ENCODE measurements around the gene ABCA13. TPM values are rescaled to one million over a fixed set of nuclear protein-coding genes. Genes with fewer than 3 reads are reported as not detected.

ABCA13 gene
- total RNA-seq, 1 donor from 2014 or later = not detected

DNA sequence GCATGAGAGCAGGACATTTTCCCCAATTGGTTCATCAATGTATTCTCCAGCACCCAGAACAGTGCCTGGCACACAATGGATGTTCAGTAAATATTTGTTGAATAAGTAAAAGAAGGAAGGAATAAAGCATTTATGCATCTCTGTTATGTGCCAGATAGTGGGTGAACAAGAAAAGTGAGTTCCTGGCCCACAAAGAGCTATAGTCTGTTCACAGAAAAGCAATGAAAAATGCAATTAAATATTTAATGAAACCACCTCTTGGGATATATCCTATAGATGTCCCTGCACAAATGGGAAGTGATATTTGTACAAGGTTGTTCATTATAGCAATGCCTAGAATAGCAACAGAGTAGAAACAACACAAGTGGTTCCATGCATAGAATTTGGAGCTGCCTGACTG lies 2.1 kb downstream of the ABCA13 start:
- Histone ChIP-seq H3K4me1 (no peaks in the 10 kb centered on the region), H3K4me2 (no peak overlapping the region), H3K9ac (no peak overlapping the region), H3K4me3 (no peak overlapping the region), H3K9me3 (ENCODE audit: low read depth) (no peaks in the 10 kb centered on the region), H3K79me2 (ENCODE audit: low read depth) (no peaks in the 10 kb centered on the region), H3K36me3 (no peaks in the 10 kb centered on the region), H3K27me3 (no peaks in the 10 kb centered on the region), H3K27ac (no peak overlapping the region), H4K20me1 (ENCODE audit: low read depth) (no peaks in the 10 kb centered on the region), H3F3A (ENCODE audit: low read depth) (no peaks in the 10 kb centered on the region), H2AFZ (replicated peaks) (no peak overlapping the region)
- TF ChIP-seq EZH2phosphoT487 (IDR thresholded peaks at IDR 0.05) (no peak), EZH2 (IDR thresholded peaks at IDR 0.05) (no peak)
- TF ChIP-seq, protein P1, sequence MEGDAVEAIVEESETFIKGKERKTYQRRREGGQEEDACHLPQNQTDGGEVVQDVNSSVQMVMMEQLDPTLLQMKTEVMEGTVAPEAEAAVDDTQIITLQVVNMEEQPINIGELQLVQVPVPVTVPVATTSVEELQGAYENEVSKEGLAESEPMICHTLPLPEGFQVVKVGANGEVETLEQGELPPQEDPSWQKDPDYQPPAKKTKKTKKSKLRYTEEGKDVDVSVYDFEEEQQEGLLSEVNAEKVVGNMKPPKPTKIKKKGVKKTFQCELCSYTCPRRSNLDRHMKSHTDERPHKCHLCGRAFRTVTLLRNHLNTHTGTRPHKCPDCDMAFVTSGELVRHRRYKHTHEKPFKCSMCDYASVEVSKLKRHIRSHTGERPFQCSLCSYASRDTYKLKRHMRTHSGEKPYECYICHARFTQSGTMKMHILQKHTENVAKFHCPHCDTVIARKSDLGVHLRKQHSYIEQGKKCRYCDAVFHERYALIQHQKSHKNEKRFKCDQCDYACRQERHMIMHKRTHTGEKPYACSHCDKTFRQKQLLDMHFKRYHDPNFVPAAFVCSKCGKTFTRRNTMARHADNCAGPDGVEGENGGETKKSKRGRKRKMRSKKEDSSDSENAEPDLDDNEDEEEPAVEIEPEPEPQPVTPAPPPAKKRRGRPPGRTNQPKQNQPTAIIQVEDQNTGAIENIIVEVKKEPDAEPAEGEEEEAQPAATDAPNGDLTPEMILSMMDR (IDR thresholded peaks at IDR 0.05) = no peak
- H3K27ac Mint-ChIP-seq = no peak overlapping the region
- DNase-seq (ENCODE audit: low spot score) = no peak
- H3K4me3 Mint-ChIP-seq = no peak overlapping the region
- H3K27me3 Mint-ChIP-seq (ENCODE audit: insufficient read depth, low read depth) = peaks cover 4% of the 10 kb centered on the region
- H3K36me3 Mint-ChIP-seq = no peaks in the 10 kb centered on the region
- peaks cover 16% of the 10 kb centered on the region for H3K4me1 Mint-ChIP-seq
- H3K9me3 Mint-ChIP-seq = peaks cover 8% of the 10 kb centered on the region

DNA sequence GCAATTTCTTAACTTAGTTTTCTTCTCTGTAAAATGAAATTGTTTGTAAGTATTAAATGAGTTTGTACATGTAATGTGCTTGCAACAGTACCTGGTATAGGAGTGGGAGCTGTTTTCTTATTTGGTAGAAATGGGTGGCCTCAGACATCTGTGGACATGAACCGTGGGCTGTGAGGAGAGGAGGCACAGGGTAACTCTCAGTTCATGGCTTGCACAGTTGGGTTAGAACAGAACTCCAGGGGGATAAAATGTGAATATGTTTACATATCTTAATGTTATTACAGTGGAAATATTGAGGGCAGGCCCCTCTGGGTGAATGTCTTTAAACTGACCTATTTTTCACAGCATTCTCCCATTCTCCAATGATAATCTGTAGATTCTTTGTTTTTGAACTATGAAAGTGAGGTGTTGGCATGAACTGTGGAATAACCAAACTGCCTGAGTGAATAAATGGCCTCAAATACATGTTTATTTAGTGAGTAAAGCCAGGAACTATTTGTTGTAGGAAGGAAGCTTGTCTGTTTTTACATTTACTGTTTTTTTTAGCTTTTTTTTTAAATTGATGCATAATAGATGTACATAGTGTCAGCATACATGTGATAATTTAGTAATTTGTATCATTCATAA lies 2.6 kb downstream of the ABCA13 start:
- Histone ChIP-seq H4K20me1 (ENCODE audit: low read depth) (no peaks in the 10 kb centered on the region), H3K79me2 (ENCODE audit: low read depth) (no peaks in the 10 kb centered on the region), H3K27ac (no peak overlapping the region), H3K4me1 (no peaks in the 10 kb centered on the region), H3K27me3 (no peaks in the 10 kb centered on the region), H2AFZ (replicated peaks) (no peak overlapping the region), H3K36me3 (no peaks in the 10 kb centered on the region), H3K9ac (no peak overlapping the region), H3K9me3 (ENCODE audit: low read depth) (no peaks in the 10 kb centered on the region), H3F3A (ENCODE audit: low read depth) (no peaks in the 10 kb centered on the region), H3K4me3 (no peak overlapping the region), H3K4me2 (no peak overlapping the region)
- TF ChIP-seq, protein P1 (IDR thresholded peaks at IDR 0.05) = no peak
- no peak for TF ChIP-seq EZH2 (IDR thresholded peaks at IDR 0.05)
- no peak for TF ChIP-seq EZH2phosphoT487 (IDR thresholded peaks at IDR 0.05)
- Mint-ChIP-seq H3K27me3 (ENCODE audit: insufficient read depth, low read depth) (peaks cover 4% of the 10 kb centered on the region), H3K4me1 (peaks cover 16% of the 10 kb centered on the region), H3K9me3 (peaks cover 6% of the 10 kb centered on the region), H3K27ac (no peak overlapping the region), H3K36me3 (no peaks in the 10 kb centered on the region), H3K4me3 (no peak overlapping the region)
- DNase-seq (ENCODE audit: low spot score) = no peak

DNA sequence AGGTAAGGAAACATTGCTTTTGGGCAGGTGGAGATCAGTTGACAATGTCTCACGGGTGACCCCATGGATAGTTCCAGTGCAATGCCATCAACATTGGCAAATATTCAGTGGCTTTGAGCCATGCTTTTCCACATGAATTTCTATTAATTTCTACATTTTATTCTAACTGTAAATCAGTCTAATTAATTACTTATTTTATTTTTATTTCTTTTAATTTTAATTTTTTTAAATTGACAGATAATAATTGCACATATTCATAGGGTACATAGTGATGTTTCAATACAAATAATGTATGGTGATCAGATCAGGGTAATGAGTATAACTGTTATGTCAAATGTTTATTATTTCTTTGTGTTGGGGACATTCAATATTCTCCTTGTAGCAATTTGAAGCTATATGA lies 3.8 kb downstream of the ABCA13 start:
- Histone ChIP-seq H3K4me1 (no peaks in the 10 kb centered on the region), H3K4me2 (no peak overlapping the region), H2AFZ (replicated peaks) (no peak overlapping the region), H3K36me3 (no peaks in the 10 kb centered on the region), H3K27ac (no peak overlapping the region), H3K27me3 (no peaks in the 10 kb centered on the region), H3F3A (ENCODE audit: low read depth) (no peaks in the 10 kb centered on the region), H4K20me1 (ENCODE audit: low read depth) (no peaks in the 10 kb centered on the region), H3K79me2 (ENCODE audit: low read depth) (no peaks in the 10 kb centered on the region), H3K9ac (no peak overlapping the region), H3K4me3 (no peak overlapping the region), H3K9me3 (ENCODE audit: low read depth) (no peaks in the 10 kb centered on the region)
- Mint-ChIP-seq H3K36me3 (no peaks in the 10 kb centered on the region), H3K4me3 (no peak overlapping the region), H3K27me3 (ENCODE audit: insufficient read depth, low read depth) (peaks cover 4% of the 10 kb centered on the region), H3K27ac (no peak overlapping the region), H3K4me1 (peaks cover 19% of the 10 kb centered on the region), H3K9me3 (no peaks in the 10 kb centered on the region)
- TF ChIP-seq EZH2 (IDR thresholded peaks at IDR 0.05) (no peak), EZH2phosphoT487 (IDR thresholded peaks at IDR 0.05) (no peak)
- TF ChIP-seq, protein P1 (IDR thresholded peaks at IDR 0.05) = no peak
- DNase-seq (ENCODE audit: low spot score) = no peak

All from neural progenitor cell (in vitro differentiated cells).